GM12878 (cell line): ENCODE data around the gene WRAP73. TPM values are rescaled to one million over a fixed set of nuclear protein-coding genes. Genes with fewer than 3 reads are reported as not detected.
A peak's percentile ranks its signal among the peaks of the same experiment; 100 is the strongest.

ENCODE experiments used
- ATAC-seq: fragments of 200-7000 bp; cut with Tn5 transposase; 3 replicates; pipeline ENCODE4 v1.9.1; 2020; ENCODE audit warnings: mild to moderate bottlenecking, moderate library complexity
- BruUV-seq: library from RNA; stranded (reverse); fragments of 400-500 nt; replicated peaks from 2 replicates; lab custom pipeline; 2021; lab: Mats Ljungman, UMichigan
- CTCF ChIA-PET: fragments of 300-600 bp; sonication (Branson Sonifier 250); formaldehyde crosslinking; extraction: SDS; loops from one replicate; lab custom pipeline; 2021; ENCODE audit warnings: inconsistent platforms; lab: Yijun Ruan, JAX
- POLR2A ChIA-PET: fragments of 350-600 bp; formaldehyde crosslinking; extraction: SDS; loops from one replicate; lab custom pipeline; 2021; ENCODE audit warnings: inconsistent platforms; lab: Charles Lee
- RAD21 ChIA-PET: fragments of 300-600 bp; sonication (Branson Sonifier 250); formaldehyde crosslinking; loops from one replicate; lab custom pipeline; 2023; ENCODE audit warnings: antibody characterized with exemption; ENCODE audit not compliant: unreplicated experiment; lab: Charles Lee
- SMC1A ChIA-PET: fragments of 300-600 bp; sonication (Branson Sonifier 250); formaldehyde crosslinking; loops from one replicate; lab custom pipeline; 2023; ENCODE audit not compliant: unreplicated experiment, uncharacterized antibody; lab: Charles Lee
- DNase-seq: peaks from one replicate; pipeline ENCODE4 v3.0.0-alpha.2; 2011; ENCODE audit warnings: low read depth, low spot score
- FAIRE-seq: peaks from 3 replicates; lab custom pipeline; 2011; peaks lifted over from hg19 to GRCh38; lab: Jason Lieb, UNC
- H2AFZ ChIP-seq: 2 replicates; pipeline ENCODE4 v1.6.0; 2011; ENCODE audit warnings: low read depth, low read length, control low read depth; ENCODE audit not compliant: control insufficient read depth
- H3K27ac ChIP-seq: 2 replicates; pipeline ENCODE4 v1.5.1; 2011; ENCODE audit warnings: control low read depth; ENCODE audit not compliant: control insufficient read depth, insufficient read depth
- H3K27me3 ChIP-seq, 2 experiments: replicated peaks in 1 of 2; 2 replicates each; pipeline versions ENCODE4 v1.6.0 to v1.6.1; 2011; ENCODE audit warnings: low read length in 1 of 2; ENCODE audit not compliant: control insufficient read depth in 2 of 2, insufficient read depth in 2 of 2
- H3K36me3 ChIP-seq, 2 experiments: 2 replicates each; pipeline ENCODE4 v1.5.1; 2011; ENCODE audit warnings: low read length in 1 of 2; ENCODE audit not compliant: control insufficient read depth in 2 of 2, insufficient read depth in 2 of 2
- H3K4me1 ChIP-seq: 2 replicates; pipeline ENCODE4 v1.6.1; 2011; ENCODE audit warnings: mild to moderate bottlenecking, low read length, moderate library complexity, mixed read lengths; ENCODE audit not compliant: control insufficient read depth, insufficient read depth
- H3K4me2 ChIP-seq: 2 replicates; pipeline ENCODE4 v1.6.0; 2011; ENCODE audit warnings: control low read depth; ENCODE audit not compliant: control insufficient read depth, insufficient read depth
- H3K4me3 ChIP-seq: fragments of 200-600 bp; sonication (generic); 2 replicates; pipeline ENCODE4 v1.5.1; 2016
- H3K79me2 ChIP-seq: 2 replicates; pipeline ENCODE4 v1.6.0; 2011; ENCODE audit warnings: low read length; ENCODE audit not compliant: control insufficient read depth, insufficient read depth
- H3K9ac ChIP-seq: 2 replicates; pipeline ENCODE4 v1.8.0; 2011; ENCODE audit warnings: low read length, control low read depth, mixed read lengths; ENCODE audit not compliant: control insufficient read depth, insufficient read depth
- H3K9me3 ChIP-seq: replicated peaks from 3 replicates; pipeline ENCODE4 v1.5.1; 2011; ENCODE audit warnings: mild to moderate bottlenecking, low read length; ENCODE audit not compliant: control insufficient read depth, insufficient read depth
- H4K20me1 ChIP-seq: 2 replicates; pipeline ENCODE4 v1.6.0; 2011; ENCODE audit not compliant: control insufficient read depth, insufficient read depth
- ASH2L ChIP-seq: fragments of 300-600, 200-600 bp; sonication (generic); IDR thresholded peaks from 2 replicates; pipeline ENCODE4 v1.6.1; 2017; ENCODE audit warnings: low read depth, mild to moderate bottlenecking, borderline replicate concordance
- ATF3 ChIP-seq: IDR thresholded peaks from 2 replicates; pipeline ENCODE4 v1.6.1; 2011; ENCODE audit warnings: low read depth, mild to moderate bottlenecking, low read length, moderate library complexity, borderline replicate concordance; ENCODE audit errors: extremely low read depth
- BRCA1 ChIP-seq: IDR thresholded peaks from 2 replicates; pipeline ENCODE4 v1.6.1; 2011; ENCODE audit warnings: low read depth, low read length, improper control_type of control experiment
- CBX3 ChIP-seq: fragments of 200-600 bp; sonication (generic); IDR thresholded peaks from 2 replicates; pipeline ENCODE4 v1.6.1; 2016; ENCODE audit warnings: low read depth, borderline replicate concordance
- CBX5 ChIP-seq: sonication (generic); IDR thresholded peaks from 2 replicates; pipeline ENCODE4 v1.6.1; 2016; ENCODE audit warnings: low read depth, moderate library complexity, mild to moderate bottlenecking, inconsistent platforms
- CREM ChIP-seq: IDR thresholded peaks from 2 replicates; pipeline ENCODE4 v1.6.1; 2014; ENCODE audit warnings: antibody characterized with exemption, low read depth
- E2F8 ChIP-seq: fragments of 450-650 bp; IDR thresholded peaks from 2 replicates; pipeline ENCODE4 v1.6.1; 2018; ENCODE audit warnings: mild to moderate bottlenecking, low read depth, moderate library complexity; ENCODE audit not compliant: partially characterized antibody
- RELA ChIP-seq: fragments of 450-650 bp; IDR thresholded peaks from 2 replicates; pipeline ENCODE4 v1.8.0; 2014; ENCODE audit warnings: borderline replicate concordance; ENCODE audit not compliant: partially characterized antibody
- REST ChIP-seq: IDR thresholded peaks from 2 replicates; pipeline ENCODE4 v1.6.1; 2012; ENCODE audit warnings: mild to moderate bottlenecking, low read depth, low read length
- SMARCA5 ChIP-seq: fragments of 450-650 bp; IDR thresholded peaks from 2 replicates; pipeline ENCODE4 v1.6.1; 2017; ENCODE audit warnings: mild to moderate bottlenecking
- SP1 ChIP-seq: IDR thresholded peaks from one replicate; pipeline ENCODE4 v1.6.1; 2011; ENCODE audit warnings: low read depth, low read length
- STAT1 ChIP-seq: fragments of 450-650 bp; conservative IDR thresholded peaks from 2 replicates; pipeline ENCODE4 v1.6.1; 2014; ENCODE audit warnings: antibody characterized with exemption, mild to moderate bottlenecking
- ZNF592 ChIP-seq: fragments of 450-650 bp; IDR thresholded peaks from 2 replicates; pipeline ENCODE4 v1.6.1; 2017; ENCODE audit warnings: mild to moderate bottlenecking, moderate library complexity
- WGBS: methylation state at CpG from one replicate; pipeline ENCODE4 v1.1.6; 2016; ENCODE audit warnings: low lambda C conversion rate; ENCODE audit not compliant: insufficient replicate concordance, insufficient coverage; ENCODE audit errors: missing lambda C conversion rate; 5-methylcytosine and 5-hydroxymethylcytosine counted together
- in situ Hi-C: fragments of 300-500 bp; cut with MboI; formaldehyde crosslinking; loops from 9 replicates; pipeline ENCODE4 v1.14.3; 2018; ENCODE audit warnings: mixed read lengths
- intact Hi-C: fragments of 100-400 bp; cut with micrococcal nuclease; formaldehyde crosslinking; loops from one replicate; pipeline ENCODE4 v1.14.2; 2022; ENCODE audit not compliant: unreplicated experiment
- polyA plus RNA-seq, 11 experiments: library from polyadenylated mRNA; depleted of rRNA in 4 of 11; unstranded in 6 of 11; stranded (reverse) in 5 of 11; fragments of >200 nt; fragmentation: Nextera tagmentation in 4 of 11; fragmentation: Illumina TruSeq in 1 of 11; extraction: Ambion mirVana in 4 of 11; extraction: Trizol in 1 of 11; gene quantifications; 1 replicate in 1 of 11; 2 replicates in 10 of 11; pipeline versions ENCODE4 v1.2.1 to v1.2.3, GENCODE V29; 2011 to 2016; ENCODE audit warnings: inconsistent platforms in 2 of 11, missing spikeins in 2 of 11, low read depth in 1 of 11
- total RNA-seq, 4 experiments: library from RNA; depleted of rRNA in 3 of 4; stranded (reverse); fragments of >200 nt in 3 of 4; fragmentation: Illumina TruSeq in 1 of 4; extraction: Trizol in 1 of 4; gene quantifications; 2 replicates each; pipeline versions ENCODE4 v1.2.1 to v1.2.3, GENCODE V29; 2013 to 2021

The WRAP73 gene
- total and polyA plus RNA-seq, 10 of the 15 experiments (the other 5 are each of a cell fraction or from before 2014, with no cell fraction given) = 3.2 to 65.8 (median 48.0) TPM

GRCh38 chr1:3670823-3671265 lies 20.9 kb upstream of the WRAP73 start:
- Histone ChIP-seq H3K9ac (no peak overlapping the region), H2AFZ (no peak overlapping the region), H4K20me1 (no peaks in the 10 kb centered on the region), H3K9me3 (no peaks in the 10 kb centered on the region), H3K4me2 (peak overlapping the region; percentile 56), H3K4me1 (peaks cover 79% of the 10 kb centered on the region), H3K4me3 (no peak overlapping the region), H3K27me3 (no peaks in the 10 kb centered on the region), H3K79me2 (peaks cover 84% of the 10 kb centered on the region), H3K27ac (peak overlapping the region; percentile 93; the same call in 1 of the 2 replicates), H3K36me3 (peaks cover 0 to 12% of the 10 kb centered on the region in 2 experiments; a peak in 2 of 4 replicates)
- DNase-seq = no peak
- RAD21 ChIA-PET = interaction anchor here (0.8 to 5.4 kb wide), 3 partner anchors 15 to 52 kb away, joined by 3 to 42 read pairs (median 17); partner anchors contain the start of gene TP73
- FAIRE-seq = no peak
- CTCF ChIA-PET = interaction anchor here (0.9 kb wide), 1 partner anchor 18 kb away, joined by 3 read pairs; no protein-coding TSS in a partner anchor
- in situ Hi-C loops = no loop called here
- WGBS = 85% methylated on average over 15 of the region's 15 CpGs
- SMC1A ChIA-PET = interaction anchor here (3.8 kb wide), 1 partner anchor 16 kb away, joined by 65 read pairs; the partner anchor contains the start of gene TP73
- intact Hi-C loops = no loop called here
- POLR2A ChIA-PET = interaction anchor here (4.0 kb wide), 1 partner anchor 16 kb away, joined by 65 read pairs; the partner anchor contains the start of gene TP73
- no TSS peak for BruUV-seq
- ATAC-seq = no peak
- TF ChIP-seq CBX3 = no peak
- TF ChIP-seq SMARCA5 = no peak
- no peak for TF ChIP-seq ASH2L
- no peak for TF ChIP-seq ZNF592
- TF ChIP-seq BRCA1 = no peak
- TF ChIP-seq REST = no peak
- no peak for TF ChIP-seq CBX5
- TF ChIP-seq E2F8 = no peak
- no peak for TF ChIP-seq ATF3
- TF ChIP-seq STAT1 = no peak
- TF ChIP-seq CREM = no peak
- no peak for TF ChIP-seq RELA
- TF ChIP-seq SP1 = no peak
